ENCODE results near the gene EID2B. TPM values are rescaled to one million over a fixed set of nuclear protein-coding genes. Genes with fewer than 3 reads are reported as not detected.

The EID2B gene
- total RNA-seq, 1 donor from 2014 or later = 2.6 TPM

DNA sequence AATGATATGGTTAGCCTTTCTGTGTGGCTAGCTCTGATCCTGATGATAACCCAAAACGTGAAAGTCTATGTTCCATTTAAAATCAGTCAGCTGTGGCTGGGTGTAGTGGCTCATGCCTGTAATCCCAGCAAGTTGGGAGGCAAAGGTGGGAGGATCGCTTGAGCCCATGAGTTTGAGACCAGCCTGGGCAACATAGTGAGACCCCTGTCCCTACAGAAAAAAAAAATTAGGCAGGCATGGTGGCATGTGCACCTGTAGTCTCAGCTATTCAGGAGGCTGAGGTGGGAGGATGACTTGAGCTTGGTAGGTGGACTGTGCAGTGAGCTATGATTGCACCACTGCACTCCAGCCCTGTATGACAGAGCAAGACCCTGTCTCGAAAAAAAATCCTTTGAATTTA, 1.1 kb upstream of the EID2B start:
- peaks cover 12 to 21% (median 15%) of the 10 kb centered on the region in 3 donors for H3K4me1 ChIP-seq (ENCODE audit: control insufficient read depth in 3 of 3, insufficient read depth in 3 of 3, low read length in 3 of 3)
- H3K9me3 ChIP-seq (ENCODE audit: control insufficient read depth in 3 of 3, low read length in 3 of 3) = no peaks in the 10 kb centered on the region

DNA sequence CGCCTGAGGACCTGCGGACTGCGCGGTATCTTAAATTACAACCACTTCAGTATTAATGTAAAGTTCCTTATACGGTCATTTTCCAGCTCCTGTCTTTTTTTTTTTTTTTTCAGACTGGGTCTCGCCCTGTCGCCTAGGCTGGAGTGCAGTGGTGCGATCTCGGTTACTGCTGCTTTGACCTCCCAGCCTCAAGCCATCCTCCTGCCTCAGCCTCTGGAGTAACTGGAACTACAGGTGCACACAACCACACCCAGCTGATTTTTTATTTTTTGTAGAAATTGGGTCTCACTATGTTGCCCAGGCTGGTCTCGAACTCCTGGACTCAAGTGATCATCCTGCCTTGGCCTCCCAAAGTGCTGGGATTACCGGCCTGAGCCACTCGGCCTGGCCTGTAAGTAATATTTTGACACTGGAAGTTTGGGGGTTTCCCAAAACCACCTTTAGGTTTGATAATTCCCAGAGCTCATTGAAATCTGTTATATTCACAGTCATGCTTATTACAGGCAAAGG, 406 bp upstream of the EID2B start:
- Histone ChIP-seq H3K9ac (ENCODE audit: low read depth in 1 of 3, low read length in 3 of 3) (peak overlapping the region; percentile 82 to 87 (median 85)), H3K27ac (ENCODE audit: low read depth, low read length) (peak overlapping the region; percentile 63), H3K4me1 (ENCODE audit: control insufficient read depth in 3 of 3, insufficient read depth in 3 of 3, low read length in 3 of 3) (peaks cover 11 to 14% (median 13%) of the 10 kb centered on the region in 3 donors)

More for the DNA sequence above, 1.1 kb upstream of the EID2B start:
- H3K4me3 ChIP-seq (ENCODE audit: low read length in 3 of 3) = no peak overlapping the region
- H3K27ac ChIP-seq (ENCODE audit: low read depth, low read length) = no peak overlapping the region
- no peak overlapping the region for H3K9ac ChIP-seq (ENCODE audit: low read depth in 1 of 3, low read length in 3 of 3)
- H3K36me3 ChIP-seq (ENCODE audit: control insufficient read depth in 3 of 3, insufficient read depth in 3 of 3, low read length in 3 of 3) = no peaks in the 10 kb centered on the region
- H3K27me3 ChIP-seq (ENCODE audit: control insufficient read depth in 3 of 3, insufficient read depth in 3 of 3, low read length in 3 of 3) = no peaks in the 10 kb centered on the region

DNA sequence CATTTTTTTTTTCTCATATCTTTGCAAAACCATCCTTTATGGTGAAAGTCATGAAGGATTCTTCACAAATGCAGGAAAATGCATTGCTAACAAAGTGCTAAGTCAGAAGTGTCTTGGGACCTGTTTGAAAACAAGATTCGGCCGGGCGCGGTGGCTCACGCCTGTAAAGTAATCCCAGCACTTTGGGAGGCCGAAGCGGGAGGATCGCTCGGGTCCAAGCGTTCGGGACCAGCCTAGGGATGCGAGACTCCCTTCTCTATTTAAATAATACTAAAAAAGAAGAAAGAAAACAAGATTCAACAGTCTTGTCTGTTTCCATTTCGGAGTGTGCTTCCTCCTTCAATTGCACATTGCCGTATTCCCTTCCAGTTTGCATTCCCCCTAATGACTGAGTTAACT, 819 bp downstream of the EID2B start:
- Histone ChIP-seq H3K27me3 (ENCODE audit: control insufficient read depth in 3 of 3, insufficient read depth in 3 of 3, low read length in 3 of 3) (no peaks in the 10 kb centered on the region), H3K9me3 (ENCODE audit: control insufficient read depth in 3 of 3, low read length in 3 of 3) (no peaks in the 10 kb centered on the region), H3K36me3 (ENCODE audit: control insufficient read depth in 3 of 3, insufficient read depth in 3 of 3, low read length in 3 of 3) (no peaks in the 10 kb centered on the region), H3K4me1 (ENCODE audit: control insufficient read depth in 3 of 3, insufficient read depth in 3 of 3, low read length in 3 of 3) (peaks cover 11 to 14% (median 13%) of the 10 kb centered on the region in 3 donors), H3K9ac (ENCODE audit: low read depth in 1 of 3, low read length in 3 of 3) (peak overlapping the region; percentile 82 to 87 (median 85)), H3K4me3 (ENCODE audit: low read length in 3 of 3) (peak overlapping the region; percentile 71 to 98 (median 85)), H3K27ac (ENCODE audit: low read depth, low read length) (no peak overlapping the region)

More for the DNA sequence above, 406 bp upstream of the EID2B start:
- Histone ChIP-seq H3K9me3 (ENCODE audit: control insufficient read depth in 3 of 3, low read length in 3 of 3) (no peaks in the 10 kb centered on the region), H3K4me3 (ENCODE audit: low read length in 3 of 3) (peak overlapping the region; percentile 71 to 98 (median 85)), H3K36me3 (ENCODE audit: control insufficient read depth in 3 of 3, insufficient read depth in 3 of 3, low read length in 3 of 3) (no peaks in the 10 kb centered on the region), H3K27me3 (ENCODE audit: control insufficient read depth in 3 of 3, insufficient read depth in 3 of 3, low read length in 3 of 3) (no peaks in the 10 kb centered on the region)

DNA sequence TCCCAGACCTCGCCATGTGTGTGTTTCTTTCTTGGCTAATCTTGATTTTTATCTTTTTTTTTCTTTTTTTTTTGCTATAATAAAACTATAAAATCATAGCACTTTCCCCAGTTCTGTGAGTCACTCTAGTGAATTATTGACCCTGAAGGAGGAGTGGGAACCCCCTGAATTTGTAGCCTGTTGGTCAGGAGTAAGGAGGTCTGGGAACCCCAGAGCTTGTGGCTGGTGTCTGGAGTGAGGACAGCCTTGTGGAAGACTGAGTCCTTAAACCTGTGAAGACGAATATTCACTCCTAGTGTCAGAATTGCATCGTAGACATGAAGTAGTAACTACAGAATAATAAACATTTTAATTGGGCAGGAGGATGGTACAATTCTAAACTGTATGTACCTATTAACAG, 7.4 kb downstream of the EID2B start:
- H3K9ac ChIP-seq (ENCODE audit: low read depth in 1 of 3, low read length in 3 of 3) = no peak overlapping the region
- no peaks in the 10 kb centered on the region for H3K4me1 ChIP-seq (ENCODE audit: control insufficient read depth in 3 of 3, insufficient read depth in 3 of 3, low read length in 3 of 3)
- no peaks in the 10 kb centered on the region for H3K27me3 ChIP-seq (ENCODE audit: control insufficient read depth in 3 of 3, insufficient read depth in 3 of 3, low read length in 3 of 3)
- no peaks in the 10 kb centered on the region for H3K36me3 ChIP-seq (ENCODE audit: control insufficient read depth in 3 of 3, insufficient read depth in 3 of 3, low read length in 3 of 3)
- H3K9me3 ChIP-seq (ENCODE audit: control insufficient read depth in 3 of 3, low read length in 3 of 3) = no peaks in the 10 kb centered on the region
- no peak overlapping the region for H3K4me3 ChIP-seq (ENCODE audit: low read length in 3 of 3)
- no peak overlapping the region for H3K27ac ChIP-seq (ENCODE audit: low read depth, low read length)

DNA sequence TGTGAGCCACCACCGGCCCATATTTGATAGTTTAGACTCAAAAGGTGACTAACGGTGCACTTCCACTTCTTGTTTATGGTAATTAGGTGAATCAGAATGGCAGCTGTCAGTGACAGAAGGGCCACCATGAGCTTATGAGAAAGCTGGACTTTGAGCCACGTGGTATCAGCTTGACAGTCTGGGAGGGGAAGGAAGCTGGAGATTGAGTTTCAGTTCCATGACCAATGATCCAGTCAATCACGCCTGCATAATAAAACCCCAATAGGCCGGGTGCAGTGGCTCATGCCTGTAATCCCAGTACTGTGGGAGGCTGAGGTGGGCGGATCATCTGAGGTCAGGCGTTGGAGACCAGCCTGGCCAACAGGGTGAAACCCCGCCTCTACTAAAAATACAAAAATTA, 8.2 kb downstream of the EID2B start:
- Histone ChIP-seq H3K9ac (ENCODE audit: low read depth in 1 of 3, low read length in 3 of 3) (no peak overlapping the region), H3K9me3 (ENCODE audit: control insufficient read depth in 3 of 3, low read length in 3 of 3) (no peaks in the 10 kb centered on the region), H3K4me3 (ENCODE audit: low read length in 3 of 3) (no peak overlapping the region), H3K27ac (ENCODE audit: low read depth, low read length) (no peak overlapping the region), H3K4me1 (ENCODE audit: control insufficient read depth in 3 of 3, insufficient read depth in 3 of 3, low read length in 3 of 3) (no peaks in the 10 kb centered on the region), H3K36me3 (ENCODE audit: control insufficient read depth in 3 of 3, insufficient read depth in 3 of 3, low read length in 3 of 3) (no peaks in the 10 kb centered on the region), H3K27me3 (ENCODE audit: control insufficient read depth in 3 of 3, insufficient read depth in 3 of 3, low read length in 3 of 3) (no peaks in the 10 kb centered on the region)

DNA sequence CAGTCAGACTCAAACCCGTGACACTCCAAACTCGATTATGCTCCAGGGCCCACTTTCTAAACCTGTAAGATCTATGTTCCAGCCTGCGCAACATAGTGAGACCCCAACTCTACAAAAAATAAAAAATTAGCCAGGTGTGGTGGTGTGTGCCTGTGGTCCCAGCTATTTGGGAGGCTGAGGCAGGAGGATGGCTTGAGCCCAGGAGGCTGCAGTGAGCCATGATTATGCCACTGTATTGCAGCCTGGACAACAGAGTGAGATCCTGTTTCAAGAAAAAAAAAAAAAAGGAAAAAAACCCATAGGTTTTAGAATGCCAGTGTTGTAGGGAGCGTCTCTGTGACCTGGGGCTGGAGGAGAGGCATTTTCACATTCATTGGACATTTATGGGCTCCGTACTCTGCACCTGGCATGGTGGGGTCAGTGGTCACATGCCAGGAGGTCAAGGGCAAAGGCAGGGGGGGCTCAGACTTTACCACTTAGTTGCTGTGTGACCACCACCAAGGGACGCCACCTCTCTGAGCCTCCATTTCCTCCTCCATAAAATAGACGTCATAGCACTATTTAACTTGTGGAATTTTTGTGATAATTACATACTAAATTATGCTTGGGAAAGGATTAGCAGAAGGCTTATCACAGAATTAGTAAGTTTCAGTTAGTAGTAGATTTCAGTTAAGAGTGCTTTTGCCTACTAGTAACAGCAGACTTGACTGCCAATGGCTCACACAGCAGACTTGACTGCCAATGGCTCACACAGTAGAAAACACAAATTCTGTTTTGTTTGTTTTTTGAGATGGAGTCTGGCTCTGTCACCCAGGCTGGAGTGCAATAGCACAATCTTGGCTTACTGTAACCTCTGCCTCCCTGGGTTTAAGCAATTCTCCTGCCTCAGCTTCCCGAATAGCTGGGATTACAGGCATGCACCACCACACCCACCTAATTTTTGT, 11.8 kb downstream of the EID2B start:
- Histone ChIP-seq H3K4me3 (ENCODE audit: low read length in 3 of 3) (no peak overlapping the region), H3K9me3 (ENCODE audit: control insufficient read depth in 3 of 3, low read length in 3 of 3) (no peaks in the 10 kb centered on the region), H3K9ac (ENCODE audit: low read depth in 1 of 3, low read length in 3 of 3) (no peak overlapping the region), H3K4me1 (ENCODE audit: control insufficient read depth in 3 of 3, insufficient read depth in 3 of 3, low read length in 3 of 3) (peaks cover 0 to under 1% (median 0%) of the 10 kb centered on the region in 3 donors), H3K27me3 (ENCODE audit: control insufficient read depth in 3 of 3, insufficient read depth in 3 of 3, low read length in 3 of 3) (peaks cover 18 to 25% (median 18%) of the 10 kb centered on the region in 3 donors), H3K27ac (ENCODE audit: low read depth, low read length) (no peak overlapping the region), H3K36me3 (ENCODE audit: control insufficient read depth in 3 of 3, insufficient read depth in 3 of 3, low read length in 3 of 3) (no peaks in the 10 kb centered on the region)

DNA sequence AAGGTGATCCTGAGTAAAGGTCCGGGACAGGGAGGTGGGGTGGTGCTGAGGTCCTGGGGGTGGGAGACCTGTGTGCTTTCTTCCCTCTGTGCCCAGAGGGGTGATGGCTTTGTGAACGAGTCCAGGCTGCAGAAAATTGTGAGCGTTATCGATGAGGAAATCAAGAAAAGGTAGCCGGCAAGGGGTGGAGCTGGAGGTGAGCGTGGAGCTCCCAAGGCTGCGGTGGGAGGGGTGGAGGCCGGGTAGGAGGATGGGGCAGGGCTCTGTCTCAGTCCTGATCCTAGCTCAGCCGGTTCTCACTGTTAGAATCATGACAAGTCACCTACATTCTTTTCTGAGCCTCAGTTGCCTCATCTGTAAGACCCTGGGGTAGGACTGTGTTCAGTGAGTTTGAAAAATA, 13.7 kb downstream of the EID2B start:
- Histone ChIP-seq H3K4me1 (ENCODE audit: control insufficient read depth in 3 of 3, insufficient read depth in 3 of 3, low read length in 3 of 3) (peaks cover 6 to 8% (median 6%) of the 10 kb centered on the region in 3 donors), H3K27me3 (ENCODE audit: control insufficient read depth in 3 of 3, insufficient read depth in 3 of 3, low read length in 3 of 3) (peaks cover 36 to 43% (median 36%) of the 10 kb centered on the region in 3 donors), H3K9me3 (ENCODE audit: control insufficient read depth in 3 of 3, low read length in 3 of 3) (no peaks in the 10 kb centered on the region), H3K9ac (ENCODE audit: low read depth in 1 of 3, low read length in 3 of 3) (no peak overlapping the region), H3K36me3 (ENCODE audit: control insufficient read depth in 3 of 3, insufficient read depth in 3 of 3, low read length in 3 of 3) (no peaks in the 10 kb centered on the region), H3K27ac (ENCODE audit: low read depth, low read length) (no peak overlapping the region), H3K4me3 (ENCODE audit: low read length in 3 of 3) (no peak overlapping the region)

DNA sequence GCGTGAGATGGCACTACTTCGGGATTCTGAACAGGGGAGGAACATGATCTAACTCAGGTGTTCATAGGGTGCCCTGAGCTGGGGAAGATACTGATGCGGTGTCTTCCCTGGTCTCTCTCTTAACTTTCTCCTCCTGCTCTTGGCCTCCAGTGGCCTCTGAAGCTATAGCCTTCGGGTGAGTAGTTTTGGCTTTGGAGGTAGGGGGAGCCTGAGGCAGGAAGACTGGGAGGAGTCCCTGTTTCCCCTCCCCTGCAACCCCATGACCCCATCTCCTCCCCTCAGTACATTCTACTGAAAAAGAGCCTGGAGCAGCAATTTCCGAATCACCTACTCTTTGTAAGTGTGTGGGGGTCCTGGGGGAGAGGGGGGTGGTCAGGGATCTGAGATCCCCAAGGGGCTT, 14.2 kb downstream of the EID2B start:
- Histone ChIP-seq H3K4me1 (ENCODE audit: control insufficient read depth in 3 of 3, insufficient read depth in 3 of 3, low read length in 3 of 3) (peaks cover 6 to 8% (median 6%) of the 10 kb centered on the region in 3 donors), H3K4me3 (ENCODE audit: low read length in 3 of 3) (no peak overlapping the region), H3K36me3 (ENCODE audit: control insufficient read depth in 3 of 3, insufficient read depth in 3 of 3, low read length in 3 of 3) (no peaks in the 10 kb centered on the region), H3K9me3 (ENCODE audit: control insufficient read depth in 3 of 3, low read length in 3 of 3) (no peaks in the 10 kb centered on the region), H3K9ac (ENCODE audit: low read depth in 1 of 3, low read length in 3 of 3) (no peak overlapping the region), H3K27ac (ENCODE audit: low read depth, low read length) (no peak overlapping the region), H3K27me3 (ENCODE audit: control insufficient read depth in 3 of 3, insufficient read depth in 3 of 3, low read length in 3 of 3) (peaks cover 41 to 48% (median 41%) of the 10 kb centered on the region in 3 donors)

DNA sequence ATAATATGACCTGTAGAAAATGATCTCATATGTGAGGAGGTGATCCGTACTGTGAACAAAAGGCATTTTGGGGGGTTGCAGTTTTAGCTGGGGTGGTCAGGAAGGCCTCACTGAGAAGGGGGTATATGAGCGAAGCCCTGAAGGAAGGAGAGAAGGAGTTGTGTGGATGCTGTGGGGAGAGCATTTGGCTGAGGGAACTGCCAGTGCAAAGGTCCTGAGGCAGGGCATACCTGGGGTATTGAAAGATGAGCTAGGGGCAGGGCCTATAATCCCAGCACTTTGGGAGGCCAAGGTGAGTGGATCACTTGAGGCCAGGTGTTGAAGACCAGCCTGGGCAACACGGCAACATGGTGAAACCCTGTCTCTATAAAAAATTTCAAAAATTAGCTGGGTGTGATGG, 15.2 kb downstream of the EID2B start:
- no peak overlapping the region for H3K27ac ChIP-seq (ENCODE audit: low read depth, low read length)
- no peak overlapping the region for H3K4me3 ChIP-seq (ENCODE audit: low read length in 3 of 3)
- H3K27me3 ChIP-seq (ENCODE audit: control insufficient read depth in 3 of 3, insufficient read depth in 3 of 3, low read length in 3 of 3) = peaks cover 45 to 56% (median 47%) of the 10 kb centered on the region in 3 donors
- no peaks in the 10 kb centered on the region for H3K9me3 ChIP-seq (ENCODE audit: control insufficient read depth in 3 of 3, low read length in 3 of 3)
- H3K4me1 ChIP-seq (ENCODE audit: control insufficient read depth in 3 of 3, insufficient read depth in 3 of 3, low read length in 3 of 3) = peaks cover 6 to 8% (median 6%) of the 10 kb centered on the region in 3 donors
- no peaks in the 10 kb centered on the region for H3K36me3 ChIP-seq (ENCODE audit: control insufficient read depth in 3 of 3, insufficient read depth in 3 of 3, low read length in 3 of 3)
- H3K9ac ChIP-seq (ENCODE audit: low read depth in 1 of 3, low read length in 3 of 3) = no peak overlapping the region

DNA sequence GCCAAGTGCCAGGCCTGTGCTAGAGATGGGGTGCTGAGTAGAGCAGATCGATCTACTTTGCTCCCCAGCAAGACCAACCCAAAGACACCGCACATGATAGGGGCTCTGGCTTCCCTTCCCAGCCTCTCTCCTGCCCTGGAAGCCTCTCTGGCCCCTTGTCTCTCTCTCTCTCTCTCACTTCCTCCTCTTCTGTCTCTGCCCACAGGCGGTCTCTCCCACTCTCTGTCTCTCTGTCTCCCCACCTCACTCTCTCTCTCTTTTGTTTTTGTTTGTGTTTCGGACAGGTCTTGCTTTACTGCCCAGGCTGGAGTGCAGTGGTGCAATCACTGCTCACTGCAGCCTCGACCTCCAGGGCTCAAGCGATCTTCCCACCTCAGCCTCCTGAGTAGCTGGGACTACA, 16.4 kb downstream of the EID2B start:
- H3K9me3 ChIP-seq (ENCODE audit: control insufficient read depth in 3 of 3, low read length in 3 of 3) = no peaks in the 10 kb centered on the region
- H3K4me3 ChIP-seq (ENCODE audit: low read length in 3 of 3) = no peak overlapping the region
- H3K27ac ChIP-seq (ENCODE audit: low read depth, low read length) = no peak overlapping the region
- no peak overlapping the region for H3K9ac ChIP-seq (ENCODE audit: low read depth in 1 of 3, low read length in 3 of 3)
- H3K36me3 ChIP-seq (ENCODE audit: control insufficient read depth in 3 of 3, insufficient read depth in 3 of 3, low read length in 3 of 3) = no peaks in the 10 kb centered on the region
- peaks cover 6 to 8% (median 6%) of the 10 kb centered on the region in 3 donors for H3K4me1 ChIP-seq (ENCODE audit: control insufficient read depth in 3 of 3, insufficient read depth in 3 of 3, low read length in 3 of 3)
- H3K27me3 ChIP-seq (ENCODE audit: control insufficient read depth in 3 of 3, insufficient read depth in 3 of 3, low read length in 3 of 3) = peaks cover 45 to 56% (median 53%) of the 10 kb centered on the region in 3 donors
